Measurements from ENCODE around the gene PCAT7.
"Not testable (repeated sequence)": the region's sequence is repeated elsewhere in the genome, so short reads cannot be mapped to it uniquely, and the experiment has no call there.

GRCh38 chr9:94544335-94544734 is 10.5 kb upstream of the PCAT7 start:
- not testable (repeated sequence) for TF ChIP-seq CTCF (IDR thresholded peaks at IDR 0.05); POLR2A (IDR thresholded peaks at IDR 0.05; ENCODE audit: low read depth); POLR2AphosphoS5 (IDR thresholded peaks at IDR 0.05)
